DOHH2 (cell line): ENCODE measurements around the gene SLC25A39.

Experiments used
- H3F3A ChIP-seq: fragments of 200-600 bp; sonication (generic), shearing (Covaris generic); 2 replicates; pipeline ENCODE4 v1.6.0; 2016; ENCODE audit warnings: antibody characterized with exemption, mild to moderate bottlenecking; ENCODE audit not compliant: control insufficient read depth, insufficient read depth
- H3K27ac ChIP-seq: fragments of 200-600 bp; sonication (generic); 2 replicates; pipeline ENCODE4 v1.5.1; 2014; ENCODE audit warnings: low read depth, mild to moderate bottlenecking, low read length, moderate library complexity
- H3K27me3 ChIP-seq: fragments of 200-600 bp; sonication (generic); 2 replicates; pipeline ENCODE4 v1.6.1; 2014; ENCODE audit warnings: mild to moderate bottlenecking, low read length, mixed read lengths; ENCODE audit not compliant: control insufficient read depth
- H3K36me3 ChIP-seq: fragments of 200-600 bp; sonication (generic); 2 replicates; pipeline ENCODE4 v1.6.1; 2014; ENCODE audit warnings: mild to moderate bottlenecking, low read length, moderate library complexity, mixed read lengths; ENCODE audit not compliant: control insufficient read depth
- H3K4me1 ChIP-seq: fragments of 200-600 bp; sonication (generic); 2 replicates; pipeline ENCODE4 v1.6.1; 2014; ENCODE audit warnings: mild to moderate bottlenecking, low read length, mixed read lengths; ENCODE audit not compliant: control insufficient read depth
- H3K4me2 ChIP-seq: fragments of 200-600 bp; sonication (generic); 2 replicates; pipeline ENCODE4 v1.6.0; 2014; ENCODE audit warnings: mild to moderate bottlenecking, low read length, moderate library complexity
- H3K4me3 ChIP-seq: fragments of 200-600 bp; sonication (generic); 2 replicates; pipeline ENCODE4 v1.5.1; 2014; ENCODE audit warnings: mild to moderate bottlenecking, low read length, mixed read lengths
- H3K79me2 ChIP-seq: fragments of 200-600 bp; sonication (generic); 2 replicates; pipeline ENCODE4 v1.6.1; 2014; ENCODE audit warnings: mild to moderate bottlenecking, low read length, mixed read lengths; ENCODE audit not compliant: control insufficient read depth
- H3K9me2 ChIP-seq: fragments of 200-600 bp; sonication (generic); replicated peaks from 2 replicates; pipeline ENCODE4 v1.6.1; 2014; ENCODE audit warnings: mild to moderate bottlenecking, low read length, mixed read lengths; ENCODE audit not compliant: control insufficient read depth
- H3K9me3 ChIP-seq: fragments of 200-600 bp; sonication (generic); 2 replicates; pipeline ENCODE4 v1.6.1; 2014; ENCODE audit warnings: antibody characterized with exemption, low read length, mixed read lengths; ENCODE audit not compliant: control insufficient read depth, insufficient read depth
- H4K20me1 ChIP-seq: fragments of 200-600 bp; sonication (generic); 2 replicates; pipeline ENCODE4 v1.6.0; 2014; ENCODE audit warnings: low read depth, mild to moderate bottlenecking, antibody characterized with exemption, low read length, moderate library complexity; ENCODE audit not compliant: control insufficient read depth, insufficient read depth
- CTCF ChIP-seq: fragments of 200-600 bp; sonication (generic); IDR thresholded peaks from one replicate; pipeline ENCODE4 v1.5.1; 2014; ENCODE audit warnings: antibody characterized with exemption, mild to moderate bottlenecking, low read depth, low read length; ENCODE audit not compliant: poor library complexity, severe bottlenecking
- EZH2phosphoT487 ChIP-seq: fragments of 200-600 bp; sonication (generic); IDR thresholded peaks from 2 replicates; pipeline ENCODE4 v1.6.1; 2017; ENCODE audit warnings: borderline replicate concordance, mild to moderate bottlenecking, antibody characterized with exemption, low read length, moderate library complexity, mixed read lengths

The SLC25A39 gene

DNA sequence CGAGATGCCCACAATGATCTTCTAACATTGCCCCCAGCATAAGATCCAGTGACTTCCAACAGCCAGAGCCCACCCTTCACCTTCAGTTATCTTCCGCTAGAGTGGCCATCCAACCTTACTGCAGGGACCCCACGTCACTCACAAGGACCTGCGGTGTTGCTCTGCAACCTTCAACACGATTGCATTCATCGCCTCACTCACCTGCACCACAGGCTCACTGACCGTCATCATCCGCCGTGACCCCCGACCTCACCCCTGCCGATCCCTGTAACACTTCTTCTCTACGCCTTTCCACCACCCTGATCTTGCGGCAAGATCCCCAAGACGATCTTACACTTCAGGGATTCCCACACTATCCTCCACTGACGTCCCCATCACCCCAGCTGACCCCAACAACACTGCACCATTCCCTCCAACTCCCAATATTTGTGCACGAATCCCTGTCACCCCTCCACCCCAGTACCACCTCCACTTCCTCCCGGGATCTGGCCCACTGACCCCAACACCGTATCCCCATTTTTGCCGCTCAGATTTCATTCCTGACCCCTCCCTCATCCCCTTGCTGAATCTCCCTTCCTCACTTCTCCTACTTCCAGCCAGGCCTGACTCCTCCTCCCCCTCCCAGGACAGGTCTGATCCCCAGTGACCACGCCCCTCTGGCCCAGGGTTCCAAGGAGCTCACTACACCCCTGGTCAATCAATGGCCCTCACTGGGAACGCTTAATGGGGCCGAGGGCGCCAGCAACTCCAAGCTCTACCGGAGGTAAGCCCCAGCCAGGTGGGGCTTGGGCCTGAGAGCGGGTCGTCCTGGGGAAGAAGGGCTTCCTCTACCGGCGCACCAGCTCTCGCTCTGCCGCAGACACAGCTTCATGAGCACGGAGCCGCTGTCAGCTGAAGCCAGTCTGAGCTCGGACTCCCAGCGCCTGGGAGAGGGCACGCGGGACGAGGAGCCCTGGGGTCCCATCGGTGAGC, 8.6 kb downstream of the SLC25A39 start:
- H4K20me1 ChIP-seq = peaks cover 3% of the 10 kb centered on the region
- H3K4me3 ChIP-seq = peak overlapping the region; percentile 56
- peaks cover 24% of the 10 kb centered on the region for H3K27me3 ChIP-seq
- peak overlapping the region; percentile 69 for H3K4me2 ChIP-seq
- no peaks in the 10 kb centered on the region for H3K79me2 ChIP-seq
- H3K27ac ChIP-seq = no peak overlapping the region
- H3K36me3 ChIP-seq = peaks cover 21% of the 10 kb centered on the region
- H3K9me2 ChIP-seq = no peaks in the 10 kb centered on the region
- no peaks in the 10 kb centered on the region for H3K9me3 ChIP-seq
- peaks cover 3% of the 10 kb centered on the region; the same call in 1 of the 2 replicates for H3F3A ChIP-seq
- peaks cover 15% of the 10 kb centered on the region for H3K4me1 ChIP-seq
- TF ChIP-seq EZH2phosphoT487 (no peak), CTCF (no peak)

DNA sequence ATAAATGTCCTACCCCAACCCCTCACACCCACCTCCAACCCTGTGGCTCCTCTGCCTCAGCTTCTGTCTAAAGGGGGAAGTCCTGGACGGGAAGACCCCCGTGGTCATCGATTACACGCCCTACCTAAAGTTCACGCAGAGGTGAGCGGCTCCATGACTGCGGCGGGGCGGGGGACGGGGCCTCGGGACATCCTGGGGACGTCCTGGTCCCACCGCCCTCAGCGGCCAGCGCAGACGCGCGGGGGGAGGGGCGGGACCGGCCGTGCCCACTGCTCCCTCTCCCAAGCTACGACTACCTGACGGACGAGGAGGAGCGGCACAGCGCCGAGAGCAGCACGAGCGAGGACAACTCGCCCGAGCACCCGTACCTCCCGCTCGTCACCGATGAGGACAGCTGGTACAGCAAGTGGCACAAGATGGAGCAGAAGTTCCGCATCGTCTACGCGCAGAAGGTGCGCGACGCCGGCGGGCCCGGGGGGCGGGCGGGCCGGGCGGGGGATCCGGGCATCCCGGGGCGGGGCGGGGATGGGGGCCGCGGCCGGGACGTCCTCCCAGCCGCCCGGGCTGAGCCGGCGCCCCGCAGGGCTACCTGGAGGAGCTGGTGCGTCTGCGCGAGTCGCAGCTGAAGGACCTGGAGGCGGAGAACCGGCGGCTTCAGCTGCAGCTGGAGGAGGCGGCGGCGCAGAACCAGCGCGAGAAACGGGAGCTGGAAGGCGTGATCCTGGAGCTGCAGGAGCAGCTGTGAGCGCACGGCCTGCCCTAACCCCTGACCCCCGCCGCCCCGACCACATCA, 9.6 kb downstream of the SLC25A39 start:
- Histone ChIP-seq H3K36me3 (peaks cover 12% of the 10 kb centered on the region), H3K9me2 (no peaks in the 10 kb centered on the region), H3K4me2 (peak overlapping the region; percentile 69), H3K27me3 (peaks cover 24% of the 10 kb centered on the region), H3K79me2 (no peaks in the 10 kb centered on the region), H3K4me3 (peak overlapping the region; percentile 61), H3K4me1 (peaks cover 20% of the 10 kb centered on the region), H4K20me1 (peaks cover 3% of the 10 kb centered on the region), H3K9me3 (no peaks in the 10 kb centered on the region), H3F3A (peaks cover 3% of the 10 kb centered on the region; the same call in 1 of the 2 replicates), H3K27ac (no peak overlapping the region)
- no peak for TF ChIP-seq CTCF
- no peak for TF ChIP-seq EZH2phosphoT487

DNA sequence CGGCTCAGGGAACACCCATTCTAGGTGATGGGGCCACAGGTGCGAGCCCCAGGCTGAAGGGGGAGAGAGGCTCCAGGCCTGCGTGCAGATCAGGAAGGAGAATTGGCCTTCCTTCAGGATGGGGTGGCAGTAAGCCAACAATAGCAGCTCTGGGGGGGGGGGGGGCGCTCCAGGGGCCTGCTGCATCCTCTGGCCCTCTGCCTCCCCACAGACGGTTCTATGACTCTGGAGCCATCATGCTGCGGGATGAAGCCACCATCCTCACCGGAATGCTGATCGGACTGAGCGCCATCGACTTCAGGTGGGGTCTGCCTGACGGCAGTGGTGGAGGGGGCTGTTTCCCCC, 10.1 kb downstream of the SLC25A39 start:
- Histone ChIP-seq H3K4me1 (peaks cover 24% of the 10 kb centered on the region), H3K9me3 (no peaks in the 10 kb centered on the region), H3F3A (peaks cover 3% of the 10 kb centered on the region; the same call in 1 of the 2 replicates), H4K20me1 (peaks cover 3% of the 10 kb centered on the region), H3K9me2 (no peaks in the 10 kb centered on the region), H3K36me3 (peaks cover 6% of the 10 kb centered on the region; the same call in 1 of the 2 replicates), H3K4me3 (no peak overlapping the region; the same call in 1 of the 2 replicates), H3K27ac (no peak overlapping the region), H3K4me2 (peak overlapping the region; percentile 69), H3K79me2 (no peaks in the 10 kb centered on the region), H3K27me3 (peaks cover 24% of the 10 kb centered on the region)
- TF ChIP-seq EZH2phosphoT487 = no peak
- no peak for TF ChIP-seq CTCF
